Activated naive CD4-positive, alpha-beta T cell treated with anti-CD3 and anti-CD28 coated beads, Interleukin-2, amount 50 U/mL, for 72 hours (primary cell): ENCODE results near the gene LRRC49. TPM values are rescaled to one million over a fixed set of nuclear protein-coding genes. Genes with fewer than 3 reads are reported as not detected.
"Not testable (repeated sequence)": the region's sequence is repeated elsewhere in the genome, so short reads cannot be mapped to it uniquely, and the experiment has no call there.

ENCODE experiments used
- ATAC-seq, 2 donors: fragments of 150-1000 bp; cut with Tn5 transposase; 2 replicates each; pipeline ENCODE4 v1.10.0; 2021; ENCODE audit warnings: mild to moderate bottlenecking in 2 of 2, moderate library complexity in 2 of 2
- DNase-seq, 2 donors: peaks; one replicate each; pipeline ENCODE4 v3.0.0; 2021 to 2022; ENCODE audit warnings: low spot score in 2 of 2
- H3K27ac Mint-ChIP-seq, 2 donors: one replicate each; pipeline ENCODE4 v1.8.0; 2022; ENCODE audit warnings: mild to moderate bottlenecking in 2 of 2, mixed read lengths in 2 of 2
- H3K36me3 Mint-ChIP-seq, 2 donors: one replicate each; pipeline ENCODE4 v1.8.0; 2022; ENCODE audit warnings: mixed read lengths in 2 of 2
- H3K9me3 Mint-ChIP-seq, 2 donors: one replicate each; pipeline ENCODE4 v1.8.0; 2022; ENCODE audit warnings: mixed read lengths in 2 of 2
- total RNA-seq, 2 donors: library from RNA; stranded (reverse); gene quantifications; one replicate each; pipeline ENCODE4 v1.2.3, GENCODE V29; 2022

Gene LRRC49
- total RNA-seq, 2 donors from 2014 or later, result not detected

- no peak overlapping the region for H3K27ac Mint-ChIP-seq
These were observed 110.7 kb downstream of the LRRC49 start for GRCh38 chr15:71003319-71003718.

GRCh38 chr15:71004506-71004905, 111.9 kb downstream of the LRRC49 start:
- not testable (repeated sequence) for H3K9me3 Mint-ChIP-seq, H3K27ac Mint-ChIP-seq, H3K36me3 Mint-ChIP-seq, DNase-seq, ATAC-seq

More at GRCh38 chr15:71003319-71003718, 110.7 kb downstream of the LRRC49 start:
- ATAC-seq (no peak), DNase-seq (no peak)
- Mint-ChIP-seq H3K9me3 (peaks cover 6 to 8% of the 10 kb centered on the region in 2 donors), H3K36me3 (peaks cover 0 to 9% of the 10 kb centered on the region in 2 donors)

- DNase-seq (no peak), ATAC-seq (no peak)
- H3K9me3 Mint-ChIP-seq, result no peaks in the 10 kb centered on the region
- no peak overlapping the region for H3K27ac Mint-ChIP-seq
- no peaks in the 10 kb centered on the region for H3K36me3 Mint-ChIP-seq
These were observed 113.3 kb downstream of the LRRC49 start for GRCh38 chr15:71005895-71006294.

- DNase-seq (no peak), ATAC-seq (no peak)
- H3K36me3 Mint-ChIP-seq, result no peaks in the 10 kb centered on the region
- H3K9me3 Mint-ChIP-seq, result no peaks in the 10 kb centered on the region
- no peak overlapping the region for H3K27ac Mint-ChIP-seq
These were observed 115.7 kb downstream of the LRRC49 start for GRCh38 chr15:71008250-71008870.

- DNase-seq (no peak), ATAC-seq (no peak)
- H3K27ac Mint-ChIP-seq, result no peak overlapping the region
- H3K36me3 Mint-ChIP-seq, result no peaks in the 10 kb centered on the region
- no peaks in the 10 kb centered on the region for H3K9me3 Mint-ChIP-seq
These were observed 117.8 kb downstream of the LRRC49 start for GRCh38 chr15:71010472-71010871.

- Mint-ChIP-seq H3K9me3 (no peaks in the 10 kb centered on the region), H3K36me3 (no peaks in the 10 kb centered on the region), H3K27ac (no peak overlapping the region)
- DNase-seq, result no peak
- ATAC-seq, result no peak
These were observed 118.4 kb downstream of the LRRC49 start for GRCh38 chr15:71010997-71011396.

- no peaks in the 10 kb centered on the region for H3K9me3 Mint-ChIP-seq
- DNase-seq, result no peak
- ATAC-seq, result no peak
- no peaks in the 10 kb centered on the region for H3K36me3 Mint-ChIP-seq
- H3K27ac Mint-ChIP-seq, result no peak overlapping the region
These were observed 119.0 kb downstream of the LRRC49 start for GRCh38 chr15:71011503-71012155.

- Mint-ChIP-seq H3K36me3 (no peaks in the 10 kb centered on the region), H3K9me3 (peaks cover 0 to 3% of the 10 kb centered on the region in 2 donors), H3K27ac (no peak overlapping the region)
- DNase-seq, result no peak
- no peak for ATAC-seq
These were observed 120.8 kb downstream of the LRRC49 start for GRCh38 chr15:71013446-71013845.

- no peaks in the 10 kb centered on the region for H3K36me3 Mint-ChIP-seq
- peaks cover 3 to 9% of the 10 kb centered on the region in 2 donors for H3K9me3 Mint-ChIP-seq
- DNase-seq (no peak), ATAC-seq (no peak)
- no peak overlapping the region for H3K27ac Mint-ChIP-seq
These were observed 122.7 kb downstream of the LRRC49 start for GRCh38 chr15:71015342-71015741.

- not testable (repeated sequence) for DNase-seq, H3K27ac Mint-ChIP-seq, ATAC-seq
- peaks cover 12 to 20% of the 10 kb centered on the region in 2 donors for H3K9me3 Mint-ChIP-seq
- H3K36me3 Mint-ChIP-seq, result peaks cover 0 to 24% of the 10 kb centered on the region in 2 donors
These were observed 138.6 kb downstream of the LRRC49 start for GRCh38 chr15:71031232-71031631.

- not testable (repeated sequence) for DNase-seq, H3K9me3 Mint-ChIP-seq, ATAC-seq, H3K27ac Mint-ChIP-seq
- H3K36me3 Mint-ChIP-seq, result peaks cover 0 to 11% of the 10 kb centered on the region in 2 donors
These were observed 142.9 kb downstream of the LRRC49 start for GRCh38 chr15:71035478-71035877.

GRCh38 chr15:71042356-71042922, 149.8 kb downstream of the LRRC49 start:
- H3K9me3 Mint-ChIP-seq, result no peaks in the 10 kb centered on the region
- no peak for ATAC-seq
- H3K36me3 Mint-ChIP-seq, result no peaks in the 10 kb centered on the region
- DNase-seq, result no peak
- H3K27ac Mint-ChIP-seq, result no peak overlapping the region

- no peaks in the 10 kb centered on the region for H3K9me3 Mint-ChIP-seq
- H3K27ac Mint-ChIP-seq, result no peak overlapping the region
- DNase-seq, result no peak
- ATAC-seq, result no peak
- H3K36me3 Mint-ChIP-seq, result no peaks in the 10 kb centered on the region
These were observed 150.7 kb downstream of the LRRC49 start for GRCh38 chr15:71043373-71043772.

GRCh38 chr15:71044006-71044405, 151.4 kb downstream of the LRRC49 start:
- Mint-ChIP-seq H3K36me3 (no peaks in the 10 kb centered on the region), H3K9me3 (no peaks in the 10 kb centered on the region), H3K27ac (no peak overlapping the region)
- no peak for DNase-seq
- ATAC-seq, result no peak

- H3K36me3 Mint-ChIP-seq, DNase-seq: not testable (repeated sequence)
These were observed 153.5 kb downstream of the LRRC49 start for GRCh38 chr15:71046146-71046545.

GRCh38 chr15:71048913-71049675, 156.5 kb downstream of the LRRC49 start:
- no peak for DNase-seq
- Mint-ChIP-seq H3K36me3 (peaks cover 0 to 5% of the 10 kb centered on the region in 2 donors), H3K9me3 (peaks cover 0 to 4% of the 10 kb centered on the region in 2 donors), H3K27ac (no peak overlapping the region)
- no peak for ATAC-seq

More at GRCh38 chr15:71046146-71046545, 153.5 kb downstream of the LRRC49 start:
- not testable (repeated sequence) for ATAC-seq, H3K27ac Mint-ChIP-seq, H3K9me3 Mint-ChIP-seq
